ENCODE results near the gene QRFP.
"Not testable (repeated sequence)": the region's sequence is repeated elsewhere in the genome, so short reads cannot be mapped to it uniquely, and the experiment has no call there.

QRFP gene

DNA sequence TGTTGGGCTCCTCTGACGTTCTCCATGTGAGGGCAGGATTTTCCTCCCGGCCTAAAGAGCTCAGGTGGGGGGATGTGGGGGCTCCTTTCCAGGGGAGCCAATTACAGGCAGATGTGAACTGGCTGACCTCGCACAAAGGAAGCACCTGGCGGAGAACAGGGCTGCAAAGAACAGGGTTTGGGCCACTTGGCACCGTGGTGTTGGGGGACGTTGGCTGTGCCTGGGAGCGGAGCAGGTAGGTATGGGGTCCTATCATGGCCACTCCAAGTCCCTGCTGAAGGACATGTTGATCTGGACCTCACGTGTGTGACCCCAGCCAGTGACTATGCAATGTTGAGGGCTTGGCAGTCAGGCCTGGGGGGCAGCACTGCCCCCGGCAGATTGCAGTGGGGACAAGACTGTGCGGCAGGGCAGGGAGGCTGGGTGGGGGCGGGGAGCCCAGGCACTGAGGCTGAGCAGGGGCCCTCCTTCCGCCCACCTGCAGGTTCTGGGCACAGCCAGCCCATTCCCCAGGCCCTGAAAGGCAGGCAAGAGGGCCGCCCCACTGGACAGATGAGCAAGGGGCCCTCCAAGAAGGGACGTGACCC is 23.0 kb upstream of the QRFP start:
- no peak for DNase-seq

DNA sequence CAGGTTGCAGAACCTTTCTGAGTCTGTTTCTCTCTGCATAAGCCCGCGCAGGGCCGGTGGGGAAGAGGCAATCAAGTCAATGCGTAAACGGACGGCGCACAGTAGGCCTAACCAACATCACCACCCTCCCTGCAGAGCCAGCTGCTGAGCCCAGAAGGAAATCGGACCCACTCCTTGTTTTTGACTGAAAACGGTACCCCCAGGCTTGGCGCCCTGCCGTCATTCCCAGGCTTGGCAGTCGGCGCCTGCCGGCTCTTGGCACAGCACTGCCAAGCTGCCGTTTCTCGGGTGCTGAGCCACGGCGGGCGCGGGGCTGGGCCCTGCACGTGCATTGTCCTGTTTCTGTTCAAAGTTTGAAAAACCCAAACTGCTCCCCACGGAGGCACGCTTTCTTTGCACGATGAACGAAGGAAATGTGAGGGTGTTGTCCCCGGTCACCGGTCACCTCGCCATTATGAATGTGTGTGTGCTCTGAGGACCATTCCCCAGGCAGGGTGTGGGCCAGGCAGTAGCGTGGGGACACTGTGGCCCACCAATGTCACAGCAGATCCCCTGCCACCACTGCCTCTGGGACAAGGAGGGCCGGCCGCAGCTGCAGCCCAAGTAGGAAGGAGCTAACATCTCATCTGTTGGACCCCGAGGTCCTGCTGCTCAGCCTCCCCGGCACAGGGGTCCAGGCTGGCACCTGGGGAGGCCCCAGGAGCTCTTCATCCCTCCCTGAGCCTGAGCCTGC is 22.4 kb upstream of the QRFP start:
- DNase-seq: no peak

DNA sequence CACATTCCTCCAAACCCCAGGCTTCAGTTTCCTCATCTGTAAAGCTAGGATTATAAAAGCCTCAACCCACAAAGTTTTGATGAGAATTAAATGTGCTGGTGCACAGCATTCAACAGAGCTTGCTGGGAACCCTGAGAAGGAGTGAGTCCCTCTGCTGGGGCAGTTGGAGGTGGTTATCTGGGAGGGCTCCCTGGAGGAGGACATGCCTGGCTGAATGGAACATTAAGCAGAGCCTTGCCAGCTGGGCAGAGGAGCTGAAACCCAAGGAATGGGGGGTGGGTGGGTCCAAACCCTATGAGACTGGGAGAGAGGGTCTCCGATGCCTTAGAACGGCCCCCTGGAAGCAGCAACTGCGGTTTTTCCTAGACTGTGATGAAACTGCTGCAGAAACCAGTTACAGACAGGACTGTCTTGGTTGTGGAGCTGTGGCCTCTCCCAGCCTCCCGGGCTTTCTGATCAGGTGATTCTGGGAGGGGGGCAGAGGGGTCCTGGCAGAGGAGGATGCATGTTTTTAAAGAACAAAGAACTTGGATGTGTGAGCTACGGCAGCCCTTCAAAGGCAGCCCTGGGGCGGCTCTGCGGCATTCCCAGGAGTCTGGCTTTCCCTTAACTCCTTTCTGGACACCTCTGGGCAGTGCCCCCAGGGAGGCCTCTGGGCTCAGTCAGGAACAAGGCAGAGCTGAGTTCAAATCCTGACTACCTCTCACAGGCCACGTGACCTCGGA is 21.7 kb upstream of the QRFP start:
- no peak for DNase-seq

DNA sequence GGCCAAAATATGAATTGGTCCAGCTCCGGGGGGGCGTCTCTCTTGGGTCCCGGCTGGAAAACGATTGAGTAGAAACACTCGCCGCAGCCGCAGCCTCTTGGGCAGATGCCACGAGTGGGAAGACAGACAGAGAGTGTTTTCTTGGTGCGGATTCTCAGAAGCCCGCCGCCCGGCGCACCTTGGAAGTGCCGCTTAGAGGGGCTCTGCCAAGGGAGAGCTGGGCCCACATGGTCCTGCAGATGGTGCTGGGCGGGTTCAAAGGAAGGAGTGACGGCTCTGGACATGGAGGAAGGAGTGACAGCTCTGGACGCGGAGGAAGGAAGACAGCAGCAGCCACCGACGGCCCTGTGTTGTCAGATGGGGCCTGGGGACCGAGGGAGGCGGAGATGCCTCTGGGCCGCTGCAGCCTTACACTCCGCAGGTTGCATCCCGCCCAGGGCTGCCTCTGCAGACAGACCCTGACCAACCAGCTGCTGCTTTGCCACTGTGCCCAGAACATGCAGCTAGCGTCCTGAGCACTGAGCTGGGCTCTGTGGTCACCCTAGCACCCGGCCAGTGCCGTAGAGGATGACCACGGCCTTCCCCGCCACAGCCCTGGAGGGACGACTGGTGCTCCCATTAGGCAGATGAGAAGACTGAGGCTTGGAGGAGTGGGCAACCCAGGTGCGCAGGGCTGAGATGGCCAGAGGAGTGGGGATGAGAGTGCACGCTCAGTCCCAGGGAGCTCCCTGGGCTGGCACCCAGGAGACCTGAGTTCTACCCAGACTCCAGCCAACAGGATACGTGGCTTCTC is 20.8 kb upstream of the QRFP start:
- DNase-seq: no peak

DNA sequence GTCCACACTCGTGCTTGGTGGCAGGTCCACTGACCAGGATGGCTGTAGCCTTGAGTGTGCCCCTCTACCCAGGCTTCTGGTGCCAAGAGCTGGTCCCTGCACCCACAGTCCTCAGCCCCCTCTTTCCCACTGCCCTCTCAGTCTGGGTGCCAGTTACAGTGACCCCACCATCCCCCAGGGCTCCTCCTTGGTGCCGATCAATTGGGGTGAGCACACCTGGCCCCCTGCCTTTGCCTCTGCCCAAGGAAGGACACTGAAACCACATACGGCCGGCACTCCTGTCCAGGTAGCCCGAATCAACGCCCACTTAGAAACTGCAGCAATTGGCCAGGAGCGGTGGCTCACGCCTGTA is 18.5 kb upstream of the QRFP start:
- no peak for DNase-seq

DNA sequence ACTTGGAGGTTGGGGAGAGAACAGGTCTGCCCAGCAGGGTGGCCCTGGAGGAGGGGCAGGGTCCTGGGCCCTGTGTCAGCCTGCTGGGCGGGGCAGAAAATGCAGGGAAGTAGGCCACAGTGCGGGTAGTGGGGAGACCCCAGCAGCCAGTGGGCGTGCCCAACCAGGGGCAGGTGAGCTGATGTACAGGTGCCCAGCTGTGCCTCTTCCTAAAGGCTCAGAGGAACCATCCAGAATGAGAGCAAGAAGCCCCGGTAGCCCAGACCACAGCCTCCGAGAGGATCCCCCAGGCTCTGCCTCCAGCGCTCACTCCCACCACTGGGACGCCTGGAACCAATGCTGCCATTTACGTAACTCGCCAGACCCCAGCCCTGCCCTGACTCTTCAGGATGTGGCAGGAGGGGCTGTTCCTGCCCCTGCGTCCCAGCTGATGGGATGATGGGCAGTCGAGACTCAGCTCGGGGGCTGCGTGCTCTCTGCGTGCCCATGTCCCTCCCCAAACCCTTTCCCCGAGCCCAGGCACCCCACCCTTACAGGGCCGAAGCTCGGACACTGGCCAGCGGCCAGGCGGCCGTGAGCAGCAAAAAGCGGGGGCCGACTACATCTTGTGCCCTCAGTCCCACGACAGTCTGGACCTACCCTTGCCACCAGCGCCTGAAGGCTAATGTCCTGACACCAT is 17.9 kb upstream of the QRFP start:
- DNase-seq: no peak

DNA sequence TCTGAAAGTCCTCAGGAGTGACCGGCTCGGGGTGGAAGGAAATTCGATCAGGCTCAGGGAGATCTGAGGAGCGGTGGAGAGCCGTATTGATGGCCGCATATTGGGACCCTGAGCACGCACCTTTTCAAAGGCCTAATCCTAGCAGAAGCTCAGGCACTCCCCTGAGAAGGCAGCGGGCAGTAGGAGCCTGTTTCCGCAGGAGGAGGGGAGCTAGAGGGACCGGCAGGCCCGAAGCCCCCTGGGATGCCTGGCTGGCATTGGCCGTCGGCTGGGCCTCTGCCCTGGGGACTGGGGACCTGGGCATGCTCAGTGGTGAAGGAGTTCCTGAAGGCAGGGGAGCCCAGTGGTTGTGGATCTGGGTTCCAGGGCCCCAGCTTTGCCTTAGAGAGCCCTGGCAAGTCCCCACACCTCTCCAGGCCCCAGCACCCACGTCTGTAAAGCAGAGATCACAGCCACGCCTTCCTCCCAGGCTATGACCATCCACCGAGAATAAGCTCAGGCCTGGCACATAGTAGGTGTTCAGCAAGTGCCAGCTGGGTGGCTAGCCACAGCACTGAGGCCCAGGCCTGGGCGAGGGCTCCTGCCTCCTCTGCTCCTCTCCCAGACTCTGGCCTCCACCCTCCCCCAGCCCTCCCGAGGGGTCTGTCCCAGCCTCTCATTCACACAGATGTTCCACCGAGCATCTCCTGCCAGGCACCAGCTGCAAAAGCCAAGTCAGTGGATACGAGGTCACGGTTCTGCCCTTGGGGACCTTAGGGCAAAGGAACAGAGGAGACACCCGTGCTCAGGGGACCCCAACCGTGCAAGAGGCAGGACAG is 17.2 kb upstream of the QRFP start:
- DNase-seq: no peak

DNA sequence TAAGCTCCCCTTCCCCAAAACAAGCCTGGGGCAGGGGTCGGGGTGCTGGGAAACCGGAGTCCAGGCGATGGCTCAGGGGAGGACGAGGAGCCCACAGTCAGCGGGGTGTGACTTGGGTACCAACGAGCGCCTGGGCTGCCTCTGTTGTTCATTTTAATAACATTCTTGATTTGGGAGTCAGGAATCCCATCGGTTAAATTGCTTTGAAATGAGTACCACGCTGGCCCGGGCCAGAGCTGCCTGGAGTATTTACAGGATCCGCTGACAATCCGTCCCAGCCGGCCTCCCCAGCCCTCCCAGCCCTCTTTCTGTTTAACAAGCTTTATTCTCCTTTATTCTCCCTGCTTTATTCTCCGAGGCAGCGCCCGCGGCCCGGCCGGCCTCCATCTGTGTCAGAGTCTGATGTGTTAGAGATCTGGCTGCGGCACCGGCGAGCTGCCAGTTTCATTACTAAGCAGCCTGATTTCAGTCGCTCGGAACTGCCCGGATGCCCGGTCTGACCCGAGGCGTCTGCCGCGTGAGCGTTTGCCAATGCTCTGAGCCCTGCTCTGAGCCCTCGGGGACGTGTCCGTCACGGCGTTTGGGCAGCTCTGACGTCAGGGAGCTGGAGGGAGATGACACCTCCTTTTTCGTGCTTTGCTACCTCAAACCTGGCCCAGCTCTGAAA is 16.5 kb upstream of the QRFP start:
- DNase-seq: no peak

DNA sequence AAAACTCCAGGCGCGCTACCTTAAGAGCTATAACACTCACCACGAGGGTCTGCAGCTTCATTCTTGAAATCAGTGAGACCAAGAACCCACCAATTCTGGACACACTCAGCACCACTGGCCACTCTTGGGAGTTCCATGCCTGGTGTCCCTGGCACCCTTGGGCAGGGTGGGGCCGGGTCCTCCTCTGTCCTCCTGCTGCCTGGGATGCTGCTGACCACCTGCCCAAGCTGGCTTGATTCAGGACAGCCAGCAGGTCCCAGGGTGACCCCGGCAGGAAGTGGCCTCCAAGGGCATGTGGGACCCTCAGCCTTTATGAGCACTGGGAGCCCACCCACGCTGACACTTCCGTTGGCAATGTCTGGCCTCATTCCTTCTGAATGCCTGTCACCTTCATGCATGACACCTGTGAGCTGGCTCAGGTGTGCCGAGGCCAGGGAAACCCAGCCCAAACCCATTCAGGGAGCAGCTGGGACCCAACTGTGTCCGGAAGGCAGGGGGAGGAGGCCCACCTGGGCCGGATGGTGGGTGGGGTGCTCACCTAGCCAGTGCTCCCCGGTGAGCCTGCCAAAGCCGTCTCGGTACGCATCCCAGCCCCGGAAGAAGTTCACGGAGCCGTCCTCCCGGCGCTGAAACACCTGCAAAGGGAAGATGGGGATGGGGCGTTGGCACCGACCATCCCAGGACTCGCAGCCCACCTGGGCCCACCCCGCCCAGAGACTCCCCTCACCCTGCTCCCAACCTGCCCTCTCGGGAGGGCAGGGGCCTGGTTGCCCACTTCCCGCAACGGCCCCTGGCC is 14.8 kb upstream of the QRFP start:
- no peak for DNase-seq

DNA sequence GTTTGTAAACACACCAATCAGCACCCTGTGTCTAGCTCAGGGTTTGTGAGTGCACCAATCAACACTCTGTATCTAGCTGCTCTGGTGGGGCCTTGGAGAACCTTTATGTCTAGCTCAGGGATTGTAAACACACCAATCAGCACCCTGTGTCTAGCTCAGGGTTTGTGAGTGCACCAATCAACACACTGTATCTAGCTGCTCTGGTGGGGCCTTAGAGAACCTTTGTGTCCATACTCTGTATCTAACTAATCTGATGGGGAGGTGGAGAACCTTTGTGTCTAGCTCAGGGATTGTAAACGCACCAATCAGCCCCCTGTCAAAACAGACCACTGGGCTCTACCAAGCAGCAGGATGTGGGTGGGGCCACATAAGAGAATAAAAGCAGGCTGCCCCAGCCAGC is 14.1 kb upstream of the QRFP start:
- DNase-seq: not testable (repeated sequence)

DNA sequence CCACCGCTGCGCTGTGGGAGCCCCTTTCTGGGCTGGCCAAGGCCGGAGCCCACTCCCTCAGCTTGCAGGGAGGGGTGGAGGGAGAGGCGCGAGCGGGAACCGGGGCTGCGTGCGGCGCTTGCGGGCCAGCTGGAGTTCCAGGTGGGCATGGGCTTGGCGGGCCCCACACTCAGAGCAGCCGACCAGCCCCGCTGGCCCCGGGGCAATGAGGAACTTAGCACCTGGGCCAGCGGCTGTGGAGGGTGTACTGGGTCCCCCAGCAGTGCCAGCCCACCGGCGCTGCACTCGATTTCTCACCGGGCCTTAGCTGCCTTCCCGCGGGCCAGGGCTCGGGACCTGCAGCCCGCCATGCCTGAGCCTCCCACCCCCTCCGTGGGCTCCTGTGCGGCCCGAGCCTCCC is 13.4 kb upstream of the QRFP start:
- DNase-seq: not testable (repeated sequence)

DNA sequence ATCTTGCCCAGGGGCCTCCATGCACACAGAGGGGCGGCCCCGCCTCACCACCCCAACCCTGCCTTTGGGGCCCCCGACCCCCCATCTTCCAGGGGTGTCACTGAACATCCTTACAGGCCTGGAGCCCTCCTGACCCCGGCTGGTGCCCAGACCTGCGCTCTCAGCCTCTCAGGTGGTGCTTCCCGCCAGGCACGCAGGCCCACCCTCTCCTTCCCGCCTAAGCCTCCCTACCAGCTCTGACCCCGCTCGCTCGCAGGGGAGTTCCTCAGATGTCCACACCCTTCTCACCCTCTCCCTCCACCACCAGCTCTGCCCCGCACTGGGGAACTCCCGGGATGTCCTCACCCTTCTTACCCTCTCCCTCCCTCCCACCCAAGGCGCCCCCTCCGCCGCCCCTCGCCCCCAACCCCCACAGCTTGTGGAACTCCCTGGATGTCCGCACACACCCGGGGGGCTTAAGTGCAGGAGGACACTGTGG is 12.3 kb upstream of the QRFP start:
- no peak for DNase-seq

DNA sequence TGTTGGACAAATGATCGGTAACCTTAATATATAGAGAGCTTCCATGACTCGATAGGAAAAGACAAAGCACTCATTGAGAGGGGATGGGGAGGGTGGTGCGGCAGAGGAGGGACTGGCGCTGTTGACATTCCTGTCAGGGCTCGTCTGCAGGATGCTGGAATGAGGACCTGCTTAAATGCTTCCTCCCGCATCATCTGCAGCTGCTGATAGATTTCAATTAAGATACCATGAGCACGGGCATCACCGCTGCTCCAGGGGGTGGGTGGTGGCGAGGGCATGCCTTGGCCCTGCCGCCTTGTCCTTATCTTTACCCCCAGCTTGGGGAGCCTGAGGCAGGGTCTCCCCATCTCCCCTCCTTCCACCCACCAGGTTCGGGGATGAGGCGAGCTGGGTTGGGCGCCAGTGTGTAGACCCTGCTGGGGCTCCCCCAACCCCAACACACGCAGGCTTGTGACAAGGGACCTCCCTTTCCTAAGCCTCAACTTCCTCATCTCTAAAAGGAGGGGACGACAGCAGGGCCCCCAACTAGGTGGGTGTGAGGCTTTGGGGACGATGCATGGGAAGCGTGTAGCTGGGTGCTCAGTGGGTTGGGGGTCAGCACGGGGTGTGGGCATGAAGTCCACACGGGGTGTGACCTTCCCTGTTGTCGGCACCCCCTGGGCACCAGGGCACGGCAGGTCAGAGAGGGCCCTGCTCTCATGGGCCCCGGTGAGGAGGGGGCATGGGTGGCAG is 11.7 kb upstream of the QRFP start:
- no peak for DNase-seq

DNA sequence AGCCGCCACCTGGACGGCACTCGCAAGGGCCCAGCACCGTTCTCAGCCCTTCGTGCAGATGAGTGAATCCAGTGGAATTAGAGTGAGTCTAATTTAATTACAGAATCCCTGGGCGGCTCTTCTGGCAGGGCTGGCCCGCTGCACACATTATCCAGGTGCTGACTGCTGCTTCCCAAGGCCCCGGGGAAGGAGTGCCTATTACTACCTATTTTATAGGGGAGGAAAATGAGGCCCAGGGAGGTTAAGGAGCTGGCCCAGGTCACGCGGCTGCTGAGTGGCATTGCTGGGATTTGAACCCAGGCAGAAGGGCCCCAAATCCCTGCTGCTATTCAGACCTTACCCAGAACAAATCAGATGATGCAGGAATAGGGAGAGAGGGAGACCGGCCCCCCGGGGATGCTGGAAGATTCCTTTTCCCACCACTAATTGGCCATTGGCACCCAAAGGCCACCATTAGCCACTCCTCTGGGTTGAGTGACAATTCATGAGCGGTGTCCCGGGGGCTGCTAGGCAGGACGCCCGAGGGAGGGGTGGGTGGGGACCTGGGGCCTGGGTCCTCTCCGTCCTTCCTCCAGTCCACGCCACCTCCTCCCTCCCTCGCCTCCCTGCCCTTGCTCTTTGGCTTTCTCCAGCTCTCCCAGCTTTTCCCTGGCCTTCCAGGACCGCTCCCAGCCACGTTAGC is 10.3 kb upstream of the QRFP start:
- no peak for DNase-seq

DNA sequence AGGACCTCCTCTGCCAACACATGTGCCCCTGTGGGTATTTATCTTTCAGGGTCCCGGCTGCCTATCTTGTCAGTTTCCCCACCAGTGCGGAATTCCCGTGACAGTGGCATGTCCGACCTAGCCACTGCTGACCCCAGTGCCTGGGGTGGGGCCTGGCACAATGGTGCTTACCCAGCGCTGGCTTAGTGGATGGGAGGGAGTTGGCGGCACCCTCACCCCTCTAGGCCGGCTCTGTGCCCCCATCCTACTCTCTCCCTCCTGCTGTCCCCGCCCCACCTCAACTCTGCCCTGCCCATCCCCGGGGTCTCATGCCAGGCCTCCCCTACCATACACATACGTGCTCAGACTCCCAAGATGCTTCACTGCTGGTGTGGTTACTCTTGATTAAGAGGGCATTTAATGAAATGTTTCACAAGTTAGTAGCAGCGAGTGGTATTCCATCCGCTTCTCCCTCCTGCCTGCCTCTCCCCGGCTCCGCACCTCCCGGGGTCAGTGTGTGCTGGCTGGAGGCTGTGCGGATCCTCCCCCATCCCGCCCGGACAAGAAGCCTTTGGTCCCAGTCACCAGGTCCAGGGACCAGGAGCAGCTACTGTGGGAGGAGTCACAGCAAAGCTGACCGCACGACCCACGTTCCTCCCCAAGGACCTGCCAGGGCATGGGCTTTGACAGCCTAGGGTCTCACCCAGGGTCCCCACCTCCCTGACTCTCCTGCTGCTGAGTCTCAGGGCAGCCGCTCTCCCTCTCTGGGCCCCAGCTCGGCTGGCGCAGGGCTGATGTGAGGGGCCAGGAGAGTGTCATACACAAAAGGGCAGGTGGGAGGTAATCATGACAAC is 9.5 kb upstream of the QRFP start:
- DNase-seq: no peak

DNA sequence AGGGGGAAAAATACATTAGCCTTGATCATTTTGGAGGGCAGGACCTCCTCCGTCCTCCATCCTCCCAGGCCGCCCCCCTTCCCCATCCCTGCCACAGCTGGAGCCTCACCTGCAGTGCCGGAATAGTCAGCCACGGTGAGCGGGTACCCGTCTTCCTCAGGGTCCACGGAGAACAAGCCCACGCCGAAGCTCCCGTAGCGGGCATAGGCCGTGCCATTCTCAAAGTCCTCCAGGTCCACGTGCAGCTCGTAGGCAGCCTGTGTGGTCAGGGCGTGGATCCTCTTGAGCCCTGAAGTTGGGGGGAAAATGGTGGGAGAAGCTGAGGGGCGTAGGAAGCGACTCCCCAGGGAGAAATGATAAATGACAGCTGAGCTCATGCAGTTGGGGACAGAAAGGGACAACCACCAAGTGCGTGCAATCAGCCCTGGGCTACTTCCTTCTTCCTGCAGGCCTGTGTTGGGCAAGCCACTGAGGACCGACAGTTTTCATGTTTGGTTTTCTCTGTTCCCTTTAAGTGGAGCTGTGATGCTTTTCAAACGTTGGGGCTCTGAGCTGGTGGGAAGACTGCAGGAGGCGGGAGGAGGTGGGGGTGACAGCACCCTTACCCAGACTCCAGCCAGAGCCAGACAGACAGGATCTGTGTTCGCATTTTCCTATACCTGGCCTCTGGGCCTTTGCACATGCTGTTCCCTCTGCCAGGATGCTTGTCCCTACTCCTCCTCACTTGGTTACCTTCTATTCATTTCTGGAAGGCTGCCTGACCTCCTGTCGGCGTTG is 8.7 kb upstream of the QRFP start:
- DNase-seq: no peak

All from NCI-H1417 treated with DMSO at 0.1 percent for 48 hours (cell line).